IPS-18c (cell line): ENCODE data around the gene ATP2B3.

Experiments
- H3K4me3 ChIP-seq: 2 replicates; pipeline ENCODE4 v1.7.0; 2013; ENCODE audit warnings: low read depth, mild to moderate bottlenecking, low read length, moderate library complexity; ENCODE audit not compliant: insufficient read depth
- H3K9me3 ChIP-seq: one replicate; pipeline ENCODE4 v1.6.1; 2013; ENCODE audit warnings: mild to moderate bottlenecking, low read length, moderate library complexity; ENCODE audit not compliant: control insufficient read depth, insufficient read depth

Gene ATP2B3

DNA sequence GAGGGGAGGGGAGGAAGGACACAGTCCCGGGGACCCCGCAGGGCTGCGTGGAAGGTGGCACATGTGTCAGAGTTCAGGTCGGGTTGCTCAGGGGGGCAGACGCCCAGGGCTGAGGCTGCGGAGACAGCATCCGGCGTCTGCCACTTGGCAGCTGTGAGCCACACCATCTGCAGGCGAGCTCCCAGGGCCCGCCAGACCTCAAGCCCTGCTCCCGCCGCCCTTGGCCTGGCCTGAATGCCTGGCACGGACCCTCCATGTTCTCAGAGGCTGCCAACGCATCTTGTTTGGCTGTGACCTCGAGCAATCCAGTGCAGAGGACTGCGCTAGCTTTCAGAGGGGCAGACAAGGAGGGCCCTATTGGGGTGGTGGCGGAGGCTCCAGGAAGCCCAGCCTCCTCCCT is 17.6 kb upstream of the ATP2B3 start:
- peaks cover 18% of the 10 kb centered on the region for H3K9me3 ChIP-seq
- no peak overlapping the region for H3K4me3 ChIP-seq

DNA sequence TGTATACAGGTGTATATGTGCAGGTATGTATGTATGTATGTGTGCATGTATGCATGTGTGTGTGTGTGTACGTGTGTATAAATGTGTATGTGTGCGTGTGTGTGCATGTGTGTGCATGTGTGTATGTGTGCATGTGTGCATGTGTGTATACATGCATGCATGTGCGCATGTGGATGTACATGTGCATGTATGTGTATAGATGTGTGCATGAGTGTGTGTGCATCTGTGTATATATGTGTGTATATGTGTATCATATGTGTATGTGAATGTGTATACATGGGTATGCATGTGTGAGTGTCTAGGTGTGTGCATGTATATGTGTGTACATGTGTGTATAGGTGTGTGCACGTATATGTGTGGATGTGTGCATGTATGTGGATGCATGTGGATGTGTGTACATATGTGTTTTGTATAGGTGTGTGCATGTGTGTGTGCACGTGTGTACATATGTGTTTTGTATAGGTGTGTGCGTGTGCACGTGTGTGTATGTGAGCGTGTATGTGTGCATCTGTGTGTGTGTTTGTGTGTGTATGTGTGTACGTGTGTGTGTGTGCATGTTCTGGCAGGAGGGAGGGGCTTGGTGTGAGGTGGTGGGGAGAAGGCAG is 16.7 kb upstream of the ATP2B3 start:
- Histone ChIP-seq H3K4me3 (no peak overlapping the region), H3K9me3 (peaks cover 16% of the 10 kb centered on the region)

DNA sequence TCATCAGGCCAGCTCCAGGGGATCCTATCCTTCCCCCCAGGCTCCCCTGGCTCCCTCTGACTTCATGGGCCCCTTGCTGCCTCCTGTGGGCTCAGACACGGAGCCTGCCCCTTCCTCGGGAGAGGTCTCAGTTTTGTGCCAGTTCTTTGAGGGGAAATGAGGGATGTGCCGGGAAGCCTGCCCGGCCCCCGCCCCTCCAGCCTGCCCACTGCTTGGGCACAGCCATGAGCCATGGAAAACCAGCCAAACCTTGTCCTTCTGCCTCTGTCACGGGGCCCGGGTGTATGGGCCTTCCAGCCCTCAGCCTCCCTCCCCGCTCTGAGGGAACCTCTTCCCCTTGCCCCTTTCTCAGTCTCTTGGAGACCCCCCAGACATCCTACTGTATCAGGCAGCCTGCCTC is 15.9 kb upstream of the ATP2B3 start:
- no peak overlapping the region for H3K4me3 ChIP-seq
- H3K9me3 ChIP-seq = peaks cover 18% of the 10 kb centered on the region

DNA sequence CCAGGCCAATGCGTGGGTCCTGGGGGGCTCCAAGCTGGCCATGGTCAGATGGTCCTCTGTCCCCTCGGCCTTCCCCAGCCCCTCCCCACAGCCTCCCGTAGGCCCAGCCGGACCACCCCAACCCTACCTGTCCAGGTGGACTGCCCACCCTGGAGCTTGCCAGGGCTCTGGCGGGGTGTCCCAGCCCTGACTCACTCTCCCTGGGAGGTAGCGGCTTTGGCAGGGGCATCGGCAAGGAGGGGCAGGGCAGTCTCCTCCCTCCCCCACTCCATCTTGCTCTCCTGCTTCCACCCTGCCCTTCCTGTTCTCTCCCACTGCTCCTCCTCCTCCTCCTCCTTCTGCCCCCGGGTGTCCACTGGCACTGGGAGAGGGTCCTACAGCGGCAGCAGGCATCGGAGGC is 15.3 kb upstream of the ATP2B3 start:
- Histone ChIP-seq H3K4me3 (no peak overlapping the region), H3K9me3 (peaks cover 18% of the 10 kb centered on the region)

DNA sequence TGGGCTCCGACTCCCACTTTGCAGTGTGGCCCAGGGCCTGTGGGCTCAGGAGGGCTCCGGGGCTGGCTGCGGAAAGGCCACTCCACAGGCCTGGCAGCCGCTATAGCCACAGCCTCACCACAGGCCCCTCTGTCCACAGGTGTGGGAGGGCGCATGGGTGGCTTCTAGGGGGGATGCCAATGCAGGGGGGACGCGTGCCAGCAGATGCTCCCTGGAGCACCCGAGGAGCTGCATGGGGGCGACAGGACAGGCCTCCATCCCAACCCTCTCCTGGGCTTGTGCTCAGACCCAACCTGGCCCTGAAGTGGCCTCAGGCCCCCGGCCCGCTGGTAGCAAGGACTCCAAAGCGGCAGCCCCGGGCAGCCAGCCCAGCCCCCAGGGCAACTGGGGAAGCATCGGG is 14.6 kb upstream of the ATP2B3 start:
- H3K4me3 ChIP-seq = no peak overlapping the region
- peaks cover 18% of the 10 kb centered on the region for H3K9me3 ChIP-seq

DNA sequence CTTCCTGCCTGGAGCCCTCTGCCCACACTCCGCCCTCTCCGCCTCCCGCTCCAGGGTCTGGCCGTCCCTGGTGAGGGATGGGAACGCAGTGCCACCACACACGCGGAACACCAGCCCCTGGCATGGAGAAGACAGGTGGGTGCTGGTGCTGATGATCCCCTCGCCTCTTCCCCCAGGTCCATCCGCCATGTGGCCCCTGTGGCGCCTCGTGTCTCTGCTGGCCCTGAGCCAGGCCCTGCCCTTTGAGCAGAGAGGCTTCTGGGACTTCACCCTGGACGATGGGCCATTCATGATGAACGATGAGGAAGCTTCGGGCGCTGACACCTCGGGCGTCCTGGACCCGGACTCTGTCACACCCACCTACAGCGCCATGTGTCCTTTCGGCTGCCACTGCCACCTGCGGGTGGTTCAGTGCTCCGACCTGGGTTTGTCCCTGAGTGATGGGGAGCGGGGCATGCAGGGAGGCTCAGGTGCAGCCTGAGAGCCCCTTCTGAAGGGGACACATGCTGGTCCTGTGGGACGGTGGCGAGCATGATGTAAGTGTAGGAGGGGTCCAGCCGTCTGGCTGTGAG is 12.9 kb upstream of the ATP2B3 start:
- no peak overlapping the region for H3K4me3 ChIP-seq
- H3K9me3 ChIP-seq = peaks cover 24% of the 10 kb centered on the region

DNA sequence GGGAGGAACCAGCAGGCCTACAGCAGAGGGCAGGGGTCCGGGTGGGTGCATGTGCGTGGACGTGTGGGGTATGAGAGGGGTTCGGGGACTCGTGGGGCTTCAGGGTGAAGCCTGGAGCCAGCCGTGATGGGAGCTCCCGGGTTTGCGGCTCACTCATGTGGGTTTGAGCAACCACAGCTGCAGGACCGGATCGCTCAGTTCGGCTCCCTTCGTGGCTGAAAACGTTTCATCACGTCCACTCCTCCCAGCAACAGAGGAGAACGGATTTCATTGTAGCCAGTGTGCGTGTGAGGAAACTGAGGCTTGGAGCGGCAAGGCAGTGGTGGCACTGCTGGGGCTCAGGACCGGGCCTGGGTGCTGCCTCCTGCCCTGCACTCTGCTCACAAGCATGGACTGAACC is 12.1 kb upstream of the ATP2B3 start:
- Histone ChIP-seq H3K4me3 (no peak overlapping the region; the same call in 1 of the 2 replicates), H3K9me3 (peaks cover 26% of the 10 kb centered on the region)

DNA sequence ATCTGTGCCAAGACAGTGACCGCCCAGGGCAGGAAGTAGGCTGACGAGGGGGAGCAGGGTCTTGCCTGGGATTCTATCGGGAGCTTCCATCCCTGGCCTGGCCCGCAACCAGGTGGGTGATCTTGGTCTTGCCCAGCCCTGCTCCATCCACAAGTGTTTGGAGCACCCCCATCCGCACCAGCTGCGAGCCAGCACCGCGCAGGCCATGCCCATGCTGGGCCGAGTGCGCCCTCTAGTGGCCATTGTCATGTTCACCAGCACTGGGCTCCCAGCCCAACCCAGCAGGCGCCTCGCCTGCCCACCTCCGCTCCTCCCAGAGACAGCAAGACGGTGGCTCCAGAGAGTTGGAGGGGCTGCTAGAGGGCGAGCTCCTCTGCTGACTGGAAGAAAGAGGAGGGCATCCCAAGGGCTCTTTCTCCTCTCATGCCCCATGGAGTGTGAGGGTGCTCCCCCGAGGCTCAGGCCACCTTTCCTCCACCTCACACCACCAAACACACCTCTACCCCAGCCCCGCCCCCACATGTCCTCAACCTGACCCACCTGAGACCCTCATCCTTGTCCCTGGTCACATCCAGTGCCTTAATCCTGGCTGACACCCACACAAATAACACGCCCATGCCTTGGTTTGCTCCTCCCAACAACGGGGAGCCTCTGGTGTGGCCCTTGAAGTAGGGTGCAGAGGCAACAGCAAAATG is 9.8 kb upstream of the ATP2B3 start:
- Histone ChIP-seq H3K9me3 (peaks cover 22% of the 10 kb centered on the region), H3K4me3 (no peak overlapping the region; the same call in 1 of the 2 replicates)

DNA sequence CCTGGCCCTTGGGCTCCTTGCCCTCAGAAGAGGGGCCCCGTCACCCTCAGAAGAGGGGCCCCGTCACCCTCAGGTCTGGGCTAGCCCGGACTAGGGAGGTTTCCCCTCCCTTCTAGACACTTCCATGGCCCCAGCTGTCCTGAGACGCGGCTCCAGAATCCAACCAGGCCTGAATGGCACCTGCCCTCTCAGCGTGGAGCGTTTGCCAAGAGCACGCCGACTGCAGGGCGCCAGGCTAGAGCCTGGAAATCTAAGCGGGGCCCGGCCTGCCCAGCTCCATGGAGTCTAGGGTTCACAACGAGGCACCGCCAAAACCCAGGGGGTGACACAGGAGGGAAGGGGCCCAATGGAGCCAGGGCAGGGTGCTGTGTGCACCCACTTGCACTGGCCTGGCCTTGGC is 7.8 kb upstream of the ATP2B3 start:
- no peak overlapping the region for H3K4me3 ChIP-seq
- peaks cover 19% of the 10 kb centered on the region for H3K9me3 ChIP-seq

DNA sequence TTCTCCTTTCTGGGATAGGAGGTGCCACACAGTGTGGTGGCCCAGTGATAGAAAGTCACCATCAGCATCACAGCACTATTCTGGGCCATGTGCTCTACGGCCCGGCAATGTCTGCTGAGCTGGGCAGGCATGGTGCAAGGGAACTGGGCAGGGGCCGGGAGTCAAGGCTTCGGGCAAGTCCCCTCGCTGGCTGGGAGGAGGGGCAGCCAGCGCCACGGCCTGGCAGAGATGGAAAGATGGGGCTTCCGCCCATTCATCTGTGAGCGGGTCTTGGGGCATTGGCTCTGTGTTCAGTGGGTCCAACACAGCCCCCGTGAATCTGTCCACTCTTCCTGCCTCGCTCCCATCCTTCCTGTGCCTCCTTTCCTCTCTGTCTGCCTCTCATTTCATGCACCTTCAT is 7.1 kb upstream of the ATP2B3 start:
- Histone ChIP-seq H3K4me3 (no peak overlapping the region), H3K9me3 (peaks cover 20% of the 10 kb centered on the region)

DNA sequence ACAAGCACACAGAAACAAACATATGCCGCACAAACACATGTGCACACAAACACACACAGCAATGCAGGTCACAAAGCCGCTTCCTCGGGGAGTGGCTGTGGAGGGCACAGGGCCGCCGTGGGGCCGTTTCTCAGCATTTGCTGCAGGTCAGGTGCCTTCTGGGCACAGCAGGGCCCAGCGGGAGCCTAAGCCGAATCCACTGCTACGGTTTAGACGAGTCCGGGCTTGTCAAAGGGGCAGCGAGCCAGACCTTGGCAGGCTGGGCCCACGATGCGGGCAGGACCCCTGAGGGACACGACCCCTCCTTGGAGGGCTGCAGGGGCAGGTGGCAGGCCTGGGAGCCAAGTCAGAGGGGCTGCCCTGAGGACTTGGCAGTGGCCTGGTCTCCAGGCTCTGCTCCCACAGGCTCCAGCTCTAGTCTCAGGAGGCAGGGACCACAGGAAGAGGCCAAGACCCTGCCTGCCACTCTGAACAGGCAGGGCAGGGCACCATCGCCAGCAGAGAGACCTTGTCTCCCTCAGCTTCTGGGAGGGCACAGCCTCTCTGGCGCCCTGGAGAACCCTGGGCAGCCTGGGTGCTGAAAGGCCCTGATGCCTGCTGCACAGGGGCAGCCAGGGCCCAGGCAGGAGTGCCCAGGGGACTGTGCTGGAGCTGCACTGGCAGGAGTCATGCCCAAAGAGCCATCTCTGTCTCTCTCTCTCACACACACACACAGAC is 5.5 kb upstream of the ATP2B3 start:
- peaks cover 17% of the 10 kb centered on the region for H3K9me3 ChIP-seq
- no peak overlapping the region for H3K4me3 ChIP-seq

DNA sequence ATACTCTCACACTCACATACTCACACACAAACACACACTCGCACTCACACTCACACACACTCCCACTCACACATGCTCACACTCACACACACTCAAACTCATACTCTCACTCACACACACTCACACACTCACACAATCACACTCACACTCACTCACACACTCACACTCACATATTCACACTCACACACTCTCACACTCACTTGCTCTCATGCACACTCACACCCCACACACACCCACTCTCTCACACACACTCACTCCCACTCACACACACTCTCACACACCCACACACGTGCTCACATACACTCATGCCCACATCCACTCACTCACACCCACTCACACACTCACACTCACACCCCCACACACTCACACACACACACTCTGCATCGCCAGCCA is 4.9 kb upstream of the ATP2B3 start:
- peaks cover 17% of the 10 kb centered on the region for H3K9me3 ChIP-seq
- H3K4me3 ChIP-seq = no peak overlapping the region

DNA sequence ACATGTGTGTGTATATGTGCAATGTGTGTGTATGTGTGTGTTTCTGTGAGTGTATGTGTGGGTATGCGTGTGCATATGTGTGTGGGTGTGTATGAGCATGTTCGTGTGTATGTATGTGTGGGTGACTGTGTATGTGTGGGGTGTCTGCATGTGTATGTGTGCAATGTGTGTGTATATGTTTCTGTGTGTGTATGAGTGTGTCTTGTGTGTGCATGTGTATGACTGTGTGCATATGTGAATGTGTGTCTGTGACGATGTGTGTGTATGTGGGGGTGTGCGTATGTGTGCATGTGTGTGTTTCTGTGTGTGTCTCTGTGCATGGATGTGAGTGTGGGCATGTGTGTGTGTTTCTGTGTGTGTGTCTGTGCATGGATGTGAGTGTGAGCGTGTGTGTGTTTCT is 4.2 kb upstream of the ATP2B3 start:
- H3K9me3 ChIP-seq = peaks cover 16% of the 10 kb centered on the region
- no peak overlapping the region for H3K4me3 ChIP-seq

DNA sequence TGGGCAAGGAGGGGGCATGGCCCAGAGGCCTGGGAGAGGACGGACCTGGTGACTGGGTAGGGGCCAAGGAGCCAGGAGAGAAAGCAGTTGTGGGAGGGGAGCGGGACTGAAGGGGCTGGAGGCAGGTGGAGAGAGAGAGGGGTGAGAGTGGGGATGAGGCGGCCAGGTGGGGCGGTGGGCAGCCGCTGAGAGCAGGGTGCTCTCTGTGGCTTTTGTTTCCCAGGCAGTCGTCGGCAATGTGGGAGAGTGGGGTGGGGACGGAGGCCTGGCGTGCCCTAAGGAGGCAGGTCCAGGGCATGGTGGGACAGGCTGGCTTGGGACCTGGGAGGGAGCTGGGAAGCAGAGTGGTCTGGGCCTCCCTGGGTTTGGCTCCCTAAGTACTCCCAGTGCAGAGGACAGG is 3.2 kb upstream of the ATP2B3 start:
- Histone ChIP-seq H3K9me3 (peaks cover 17% of the 10 kb centered on the region), H3K4me3 (no peak overlapping the region)

DNA sequence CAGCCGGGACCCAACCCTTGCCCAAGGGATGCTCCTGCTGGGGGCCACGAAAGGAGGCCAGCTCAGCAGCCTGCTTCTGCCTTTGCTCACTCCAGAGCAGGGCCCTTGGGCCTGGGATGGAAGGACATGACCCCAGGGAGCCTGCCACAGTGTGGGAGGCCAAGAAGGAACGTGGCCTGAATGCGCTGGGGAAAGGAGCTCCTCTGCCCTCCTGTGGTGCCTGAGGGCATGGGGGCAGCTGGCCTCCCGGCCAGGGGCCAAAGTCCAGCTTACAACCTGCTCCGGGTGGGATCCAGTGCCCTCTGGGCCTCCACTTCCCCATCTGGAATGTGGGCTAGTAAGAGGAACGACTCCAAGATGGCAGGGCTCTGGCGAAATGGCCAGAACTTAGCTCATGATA is 2.0 kb upstream of the ATP2B3 start:
- Histone ChIP-seq H3K9me3 (peaks cover 15% of the 10 kb centered on the region), H3K4me3 (no peak overlapping the region; the same call in 1 of the 2 replicates)

DNA sequence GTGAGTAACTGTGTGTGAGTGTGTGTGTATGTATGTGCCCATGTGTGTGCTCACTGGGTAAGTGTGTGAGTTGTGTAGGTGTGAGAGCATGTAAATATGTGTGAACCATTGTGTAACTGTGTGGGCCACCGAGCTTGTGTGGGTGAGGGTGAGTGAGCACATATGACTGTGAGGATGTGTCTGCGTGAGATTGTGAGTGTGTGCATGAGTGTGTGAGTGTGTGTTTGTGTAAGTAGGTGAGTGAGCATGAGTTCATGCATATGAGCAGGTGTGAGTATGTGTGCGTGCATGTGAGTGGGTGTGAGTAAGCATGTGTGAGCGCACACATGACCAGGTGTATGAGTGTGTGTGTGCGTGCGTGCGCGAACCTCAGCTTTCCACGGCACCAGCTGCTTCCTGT is 1.4 kb upstream of the ATP2B3 start:
- no peak overlapping the region for H3K4me3 ChIP-seq
- H3K9me3 ChIP-seq = peaks cover 17% of the 10 kb centered on the region

DNA sequence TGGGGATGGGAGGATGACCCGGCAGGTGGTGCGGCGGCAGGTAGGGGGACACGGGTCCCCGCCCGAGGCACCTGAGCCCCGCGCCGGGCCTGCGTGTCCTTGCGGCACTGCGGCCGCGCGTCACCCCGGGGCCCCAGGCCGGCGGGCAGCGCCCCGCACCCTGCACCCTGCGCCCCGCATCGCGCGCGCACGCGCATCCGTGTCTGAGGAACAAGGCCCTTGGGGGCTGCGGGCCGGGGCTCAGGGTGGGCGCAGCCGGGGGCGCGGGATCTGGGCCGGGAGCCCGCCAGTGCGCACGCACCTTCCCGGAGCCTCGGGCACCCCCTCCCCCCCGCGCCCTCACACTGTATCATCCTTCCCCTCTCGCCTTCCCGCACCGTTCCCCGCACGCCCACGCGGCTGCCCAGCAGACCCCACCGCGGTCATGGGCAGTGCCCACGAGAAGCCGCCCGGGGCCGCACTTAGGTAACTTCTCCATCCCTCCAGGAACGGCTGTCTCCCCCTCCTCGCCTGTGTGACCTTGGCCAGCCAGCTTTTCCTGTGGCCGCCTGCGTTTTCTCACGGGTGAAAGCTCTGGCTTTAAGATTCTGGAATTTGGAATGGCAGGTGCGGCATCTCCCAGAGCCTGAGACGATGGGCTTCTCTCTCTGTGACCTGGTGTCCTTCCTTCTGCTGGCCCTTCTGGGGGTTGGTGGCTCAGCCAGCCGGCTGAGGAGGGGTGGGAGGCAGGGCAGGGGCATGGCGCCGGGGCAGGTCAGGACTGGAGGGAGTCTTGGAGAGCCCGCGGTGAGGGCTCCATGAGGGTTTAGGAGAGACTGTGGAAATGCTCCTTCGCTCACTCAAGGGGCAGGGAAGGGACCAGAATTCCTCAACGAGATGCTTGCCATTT is 748 bp downstream of the ATP2B3 start:
- Histone ChIP-seq H3K9me3 (peaks cover 26% of the 10 kb centered on the region), H3K4me3 (peak overlapping the region; percentile 28)
